HEK293T (cell line): ENCODE data around the gene NEURL1.
A peak's percentile ranks its signal among the peaks of the same experiment; 100 is the strongest.

ENCODE experiments used
- CTCF ChIA-PET: fragments of 350-600 bp; formaldehyde crosslinking; extraction: SDS; loops from one replicate; lab custom pipeline; 2021; ENCODE audit warnings: antibody characterized with exemption, inconsistent platforms; lab: Yijun Ruan, JAX
- POLR2A ChIA-PET: fragments of 350-600 bp; formaldehyde crosslinking; extraction: SDS; loops from one replicate; lab custom pipeline; 2020; ENCODE audit warnings: antibody characterized with exemption, inconsistent platforms; lab: Yijun Ruan, JAX
- DNase-seq: peaks from one replicate; pipeline ENCODE4 v3.0.0; 2012; ENCODE audit warnings: mixed read lengths; ENCODE audit errors: extremely low spot score
- ARNT ChIP-seq: fragments of 450-650 bp; IDR thresholded peaks from 2 replicates; pipeline ENCODE4 v1.6.1; 2017; ENCODE audit warnings: mild to moderate bottlenecking
- BHLHE40 ChIP-seq: fragments of 450-650 bp; IDR thresholded peaks from 2 replicates; pipeline ENCODE4 v1.6.1; 2016; ENCODE audit warnings: mild to moderate bottlenecking, moderate library complexity, borderline replicate concordance
- CTBP1 ChIP-seq: fragments of 450-650 bp; IDR thresholded peaks from 2 replicates; pipeline ENCODE4 v1.6.1; 2016; ENCODE audit warnings: borderline replicate concordance
- ELF4 ChIP-seq: fragments of 450-650 bp; IDR thresholded peaks from 2 replicates; pipeline ENCODE4 v1.6.1; 2017; ENCODE audit warnings: antibody characterized with exemption
- FOXA1 ChIP-seq: fragments of 450-650 bp; IDR thresholded peaks from 2 replicates; pipeline ENCODE4 v1.6.1; 2016; ENCODE audit warnings: mild to moderate bottlenecking
- FOXK2 ChIP-seq: fragments of 450-650 bp; IDR thresholded peaks from 2 replicates; pipeline ENCODE4 v1.6.1; 2016; ENCODE audit warnings: mild to moderate bottlenecking
- FOXM1 ChIP-seq: fragments of 450-650 bp; IDR thresholded peaks from 2 replicates; pipeline ENCODE4 v1.6.1; 2017; ENCODE audit warnings: mild to moderate bottlenecking, borderline replicate concordance
- HDGF ChIP-seq: fragments of 450-650 bp; IDR thresholded peaks from 2 replicates; pipeline ENCODE4 v1.6.1; 2017; ENCODE audit warnings: antibody characterized with exemption, borderline replicate concordance
- L3MBTL2 ChIP-seq: fragments of 450-650 bp; conservative IDR thresholded peaks from 2 replicates; pipeline ENCODE4 v1.6.1; 2016; ENCODE audit warnings: mild to moderate bottlenecking
- LEF1 ChIP-seq: fragments of 450-650 bp; IDR thresholded peaks from 2 replicates; pipeline ENCODE4 v1.6.1; 2017; ENCODE audit warnings: mild to moderate bottlenecking, borderline replicate concordance
- NFRKB ChIP-seq: fragments of 450-650 bp; IDR thresholded peaks from 2 replicates; pipeline ENCODE4 v1.6.1; 2016; ENCODE audit warnings: mild to moderate bottlenecking, moderate library complexity
- SP1 ChIP-seq: fragments of 450-650 bp; IDR thresholded peaks from 2 replicates; pipeline ENCODE4 v1.6.1; 2017
- SUZ12 ChIP-seq: fragments of 450-650 bp; IDR thresholded peaks from 2 replicates; pipeline ENCODE4 v1.6.1; 2016; ENCODE audit warnings: mild to moderate bottlenecking
- TARDBP ChIP-seq: fragments of 450-650 bp; IDR thresholded peaks from 2 replicates; pipeline ENCODE4 v1.6.1; 2016
- ZNF384 ChIP-seq: fragments of 450-650 bp; IDR thresholded peaks from 2 replicates; pipeline ENCODE4 v1.6.1; 2016
- TF ChIP-seq, protein P1 (sequence below): fragments of 450-650 bp; IDR thresholded peaks from 2 replicates; pipeline ENCODE4 v1.6.1; 2016

The NEURL1 gene

DNA sequence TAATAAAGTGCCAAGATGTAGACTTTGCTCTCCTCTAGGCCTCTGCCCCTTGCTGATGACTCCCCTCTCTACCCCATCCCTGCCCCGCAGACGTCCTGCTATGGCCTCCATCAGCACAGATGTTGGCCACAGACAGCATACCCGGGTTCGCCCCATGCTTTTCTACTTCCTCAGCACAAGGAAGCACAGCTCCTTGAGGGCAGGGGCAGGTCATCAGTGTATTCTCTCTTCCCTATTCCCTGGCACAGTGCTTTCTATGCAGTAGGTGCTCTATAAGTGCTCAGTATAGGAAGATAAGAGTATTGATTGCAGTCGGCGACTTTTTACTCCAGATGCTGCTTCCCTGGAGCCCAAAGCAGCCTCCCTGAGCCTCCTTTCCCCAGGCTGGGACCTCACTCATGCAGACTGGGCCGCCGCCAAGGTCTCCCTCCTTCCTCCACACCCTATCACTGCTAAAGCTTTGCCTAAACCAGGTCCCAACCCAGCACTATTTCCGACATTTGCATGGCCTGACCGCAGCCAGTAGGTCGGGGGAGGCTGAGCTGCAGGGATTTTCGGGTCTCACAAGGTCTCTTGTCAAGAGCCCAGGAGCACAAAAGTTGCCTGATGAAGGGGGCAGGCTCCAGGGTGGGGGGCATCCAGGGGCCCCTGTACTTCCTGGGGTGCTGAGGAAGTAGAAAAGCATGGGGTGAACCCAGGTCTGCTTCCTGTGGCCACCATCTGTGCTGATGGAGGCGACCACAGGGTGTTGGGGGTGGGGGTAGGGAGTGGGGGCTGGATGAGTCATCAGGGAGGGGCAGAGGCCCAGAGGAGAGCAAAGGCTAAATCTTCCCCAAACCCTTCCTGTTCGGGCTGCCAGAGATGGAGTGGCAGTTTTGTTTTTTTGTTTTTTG, 22.5 kb upstream of the NEURL1 start:
- DNase-seq = no peak
- POLR2A ChIA-PET = no interaction called here
- CTCF ChIA-PET = interaction anchor here (0.7 kb wide), 1 partner anchor 18 kb away, joined by 3 read pairs; no protein-coding TSS in a partner anchor
- no peak for TF ChIP-seq FOXM1
- no peak for TF ChIP-seq SP1
- TF ChIP-seq ARNT = no peak
- no peak for TF ChIP-seq SUZ12
- TF ChIP-seq NFRKB = no peak
- TF ChIP-seq HDGF = no peak
- TF ChIP-seq LEF1 = no peak
- no peak for TF ChIP-seq TARDBP

DNA sequence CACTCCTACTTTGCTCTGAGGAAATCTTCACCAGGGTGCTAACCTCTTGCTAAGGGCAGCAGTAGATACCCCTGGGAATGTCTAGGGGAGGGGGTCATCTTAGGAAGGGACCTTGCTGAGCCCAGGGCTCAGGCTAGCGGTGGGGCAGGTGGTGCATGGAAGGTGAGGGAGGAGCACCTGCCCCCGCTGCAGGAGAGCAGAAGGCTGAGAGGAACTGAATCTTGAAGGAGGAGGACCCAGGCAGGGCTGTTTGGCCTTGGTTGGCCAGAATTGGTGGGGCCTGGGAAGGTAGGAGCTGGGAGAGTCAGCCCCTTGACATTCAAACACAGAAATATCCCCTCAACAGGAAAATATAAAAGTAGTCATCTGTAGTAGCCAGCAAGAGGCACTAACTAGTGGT, 21.5 kb upstream of the NEURL1 start:
- ChIA-PET POLR2A (no interaction called here), CTCF (interaction anchor here (1.5 kb wide), 1 partner anchor 14 kb away, joined by 4 read pairs; no protein-coding TSS in a partner anchor)
- DNase-seq = no peak
- TF ChIP-seq BHLHE40 = no peak
- TF ChIP-seq FOXK2 = no peak
- no peak for TF ChIP-seq FOXM1
- TF ChIP-seq ZNF384 = no peak
- TF ChIP-seq L3MBTL2 = no peak
- TF ChIP-seq FOXA1 = no peak
- no peak for TF ChIP-seq ARNT
- TF ChIP-seq HDGF = no peak
- no peak for TF ChIP-seq NFRKB
- TF ChIP-seq TARDBP = no peak
- no peak for TF ChIP-seq SP1
- TF ChIP-seq, protein P1, sequence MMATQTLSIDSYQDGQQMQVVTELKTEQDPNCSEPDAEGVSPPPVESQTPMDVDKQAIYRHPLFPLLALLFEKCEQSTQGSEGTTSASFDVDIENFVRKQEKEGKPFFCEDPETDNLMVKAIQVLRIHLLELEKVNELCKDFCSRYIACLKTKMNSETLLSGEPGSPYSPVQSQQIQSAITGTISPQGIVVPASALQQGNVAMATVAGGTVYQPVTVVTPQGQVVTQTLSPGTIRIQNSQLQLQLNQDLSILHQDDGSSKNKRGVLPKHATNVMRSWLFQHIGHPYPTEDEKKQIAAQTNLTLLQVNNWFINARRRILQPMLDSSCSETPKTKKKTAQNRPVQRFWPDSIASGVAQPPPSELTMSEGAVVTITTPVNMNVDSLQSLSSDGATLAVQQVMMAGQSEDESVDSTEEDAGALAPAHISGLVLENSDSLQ = no peak
- no peak for TF ChIP-seq CTBP1
- TF ChIP-seq ELF4 = no peak
- TF ChIP-seq LEF1 = no peak
- no peak for TF ChIP-seq SUZ12

DNA sequence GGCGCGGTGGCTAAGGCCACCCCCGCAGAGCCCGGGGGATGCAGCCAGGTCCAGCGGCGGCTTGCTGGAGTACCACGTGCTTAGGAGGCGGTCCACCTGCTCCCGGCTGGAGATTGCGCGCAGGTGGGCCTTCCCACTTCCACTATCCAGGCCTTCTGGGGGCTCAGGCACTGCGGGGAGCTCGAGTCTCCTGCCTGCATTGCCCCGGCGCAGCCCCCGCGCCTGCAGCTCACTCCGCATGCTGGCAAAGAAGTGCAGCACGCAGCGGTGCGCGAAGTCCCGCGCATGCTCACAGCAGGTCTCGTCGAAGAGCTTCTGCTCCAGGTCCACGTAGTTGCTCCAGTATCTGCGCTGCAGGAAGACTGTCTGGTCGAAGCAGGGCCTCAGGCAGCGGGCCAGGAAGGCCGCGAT, 20.2 kb upstream of the NEURL1 start:
- POLR2A ChIA-PET = no interaction called here
- TF ChIP-seq ARNT = no peak
- CTCF ChIA-PET = interaction anchor here (1.5 kb wide), 1 partner anchor 12 kb away, joined by 4 read pairs; no protein-coding TSS in a partner anchor
- DNase-seq = no peak

DNA sequence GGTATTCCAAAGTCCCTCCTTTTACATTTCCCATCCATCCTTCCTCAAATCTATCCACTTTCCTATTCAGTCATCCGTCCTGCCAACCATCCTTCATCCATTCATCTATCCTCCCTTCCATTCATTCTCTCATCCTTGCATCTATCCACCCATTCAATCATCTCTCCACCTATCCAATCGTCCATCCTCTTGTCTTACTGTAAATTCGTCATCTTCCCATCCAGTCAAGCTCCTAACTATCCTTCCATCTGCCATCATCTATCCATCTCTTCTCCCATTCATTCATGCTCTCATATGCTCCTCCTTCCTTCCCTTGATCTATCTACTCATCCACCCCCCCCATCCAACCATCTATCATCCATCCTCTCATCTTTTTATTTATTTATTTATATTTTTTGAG, 19.4 kb upstream of the NEURL1 start:
- POLR2A ChIA-PET = no interaction called here
- no peak for TF ChIP-seq SP1
- TF ChIP-seq HDGF = no peak
- TF ChIP-seq ELF4 = no peak
- TF ChIP-seq BHLHE40 = no peak
- TF ChIP-seq FOXK2 = no peak
- TF ChIP-seq LEF1 = no peak
- TF ChIP-seq FOXA1 = no peak
- no peak for TF ChIP-seq ZNF384
- TF ChIP-seq L3MBTL2 = no peak
- no peak for TF ChIP-seq FOXM1
- TF ChIP-seq SUZ12 = no peak
- CTCF ChIA-PET = interaction anchor here (0.6 kb wide), 1 partner anchor 53 kb away, joined by 4 read pairs; no protein-coding TSS in a partner anchor
- no peak for DNase-seq

DNA sequence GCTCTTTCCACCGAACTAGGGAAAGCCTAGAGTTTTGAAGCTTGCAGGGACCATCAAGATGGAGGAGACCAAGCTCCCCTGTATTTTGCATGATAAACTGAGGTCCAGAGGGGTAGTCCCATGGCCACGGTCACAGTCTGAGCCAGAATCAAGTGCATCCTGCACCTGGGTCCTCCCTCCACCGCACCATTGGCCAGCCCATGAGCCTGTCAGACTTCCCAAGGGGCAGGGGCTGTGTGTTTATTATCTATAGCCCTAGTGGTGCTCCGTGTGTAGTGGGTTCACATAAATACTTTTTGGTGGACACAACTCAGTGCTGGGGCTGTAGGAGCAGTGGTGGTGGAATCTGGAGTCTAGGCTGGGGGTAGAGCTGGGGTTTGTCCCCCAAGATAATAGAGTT, 18.1 kb upstream of the NEURL1 start:
- ChIA-PET CTCF (interaction anchor here (1.3 to 1.6 kb wide), 2 partner anchors 9 to 13 kb away, joined by 4 to 6 read pairs; no protein-coding TSS in a partner anchor), POLR2A (interaction anchor here (1.1 kb wide), 1 partner anchor 16 kb away, joined by 3 read pairs; no protein-coding TSS in a partner anchor)
- TF ChIP-seq, protein P1 = 0 out of 2 replicates have a peak, but pooled peaks have one; percentile 20
- TF ChIP-seq SP1 = no peak
- no peak for DNase-seq

DNA sequence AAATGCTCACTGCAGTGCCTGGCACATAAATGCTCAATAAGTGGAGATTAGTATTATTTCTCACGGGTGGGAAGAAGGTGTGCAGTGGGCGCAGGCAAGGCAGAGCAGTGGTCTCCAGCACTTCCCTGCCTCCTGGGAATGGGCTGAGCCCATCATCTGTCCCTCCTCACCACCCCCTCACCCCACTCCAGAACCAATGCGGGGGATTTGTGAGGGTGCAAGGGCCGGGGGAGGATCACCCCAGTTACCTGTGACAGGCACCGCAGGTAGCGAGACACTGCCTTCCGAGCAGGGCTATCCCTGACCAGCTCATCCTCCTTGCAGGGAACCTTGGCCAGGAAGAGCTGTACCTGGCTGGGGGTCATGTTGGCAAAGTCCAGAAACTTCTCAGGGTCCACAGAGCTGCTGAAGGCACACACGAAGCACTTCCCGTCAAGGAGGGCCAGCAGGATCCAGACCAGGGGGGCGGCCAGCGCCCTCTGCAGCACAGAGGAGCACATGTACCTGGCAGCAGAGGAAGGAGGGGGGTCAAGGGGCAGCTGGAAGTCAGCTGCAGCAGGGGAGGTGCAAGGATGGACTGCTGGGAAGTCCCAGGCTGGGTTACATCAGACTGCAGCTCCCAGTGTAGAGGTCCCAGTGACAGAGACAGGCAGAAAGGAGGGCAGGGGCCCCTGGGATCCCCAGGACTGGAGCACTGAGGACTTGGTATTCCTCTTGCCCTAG, 17.3 kb upstream of the NEURL1 start:
- TF ChIP-seq NFRKB (no peak), FOXM1 (no peak), ELF4 (no peak), L3MBTL2 (no peak)
- peak; percentile 59 for DNase-seq

DNA sequence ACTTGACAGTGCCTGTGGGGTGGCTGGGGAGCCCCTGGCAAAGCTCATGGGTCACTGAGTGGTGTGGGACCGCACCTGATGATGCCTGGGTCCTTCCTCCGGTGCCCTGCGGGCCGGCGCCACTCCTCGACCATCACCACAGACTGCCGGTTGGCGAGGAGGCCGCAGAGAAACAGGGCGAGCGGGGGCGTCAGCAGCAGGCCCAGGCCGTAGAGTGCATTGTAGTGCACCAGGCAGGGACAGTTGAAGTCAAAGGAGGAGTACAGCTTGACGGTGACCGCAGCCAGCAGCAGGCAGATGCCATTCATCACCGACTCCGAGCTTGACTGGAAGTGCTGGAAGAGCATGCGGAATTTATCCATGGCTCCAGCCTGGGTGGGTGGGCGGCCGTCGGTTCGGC, 14.8 kb upstream of the NEURL1 start:
- DNase-seq = no peak
- ChIA-PET CTCF (no interaction called here), POLR2A (no interaction called here)
- TF ChIP-seq ELF4 = no peak
- TF ChIP-seq SUZ12 = no peak
- no peak for TF ChIP-seq NFRKB
- no peak for TF ChIP-seq SP1
- TF ChIP-seq L3MBTL2 = no peak

More for the DNA sequence above, 17.3 kb upstream of the NEURL1 start:
- POLR2A ChIA-PET = no interaction called here
- CTCF ChIA-PET = interaction anchor here (1.1 to 1.6 kb wide), 5 partner anchors 9 to 88 kb away, joined by 3 to 7 read pairs (median 4); no protein-coding TSS in a partner anchor
